HG03064 (cell line): ENCODE results near the gene ANXA8.

Source experiments
- ATAC-seq: cut with Tn5 transposase; IDR thresholded peaks from one replicate; pipeline ENCODE4 v1.9.1; 2021; ENCODE audit warnings: low read depth; ENCODE audit not compliant: unreplicated experiment

ANXA8 gene

GRCh38 chr10:47449102-47449978 lies 34.6 kb downstream of the ANXA8 start:
- ATAC-seq = no peak

- no peak for ATAC-seq
Measured at GRCh38 chr10:47447705-47448104, 36.2 kb downstream of the ANXA8 start.

- no peak for ATAC-seq
Measured at GRCh38 chr10:47447209-47447608, 36.7 kb downstream of the ANXA8 start.

GRCh38 chr10:47445720-47446119 lies 38.2 kb downstream of the ANXA8 start:
- no peak for ATAC-seq

GRCh38 chr10:47444047-47444446 lies 39.9 kb downstream of the ANXA8 start:
- ATAC-seq = no peak

- ATAC-seq = no peak
Measured at GRCh38 chr10:47443145-47443544, 40.8 kb downstream of the ANXA8 start.

GRCh38 chr10:47442351-47442750 lies 41.6 kb downstream of the ANXA8 start:
- no peak for ATAC-seq

- no peak for ATAC-seq
Measured at GRCh38 chr10:47441938-47442337, 42.0 kb downstream of the ANXA8 start.

- ATAC-seq = no peak
Measured at GRCh38 chr10:47440207-47440606, 43.7 kb downstream of the ANXA8 start.

GRCh38 chr10:47438857-47439474 lies 44.9 kb downstream of the ANXA8 start:
- no peak for ATAC-seq

- ATAC-seq = no peak
Measured at GRCh38 chr10:47435081-47435480, 48.8 kb downstream of the ANXA8 start.

- ATAC-seq = no peak
Measured at GRCh38 chr10:47425813-47426419, 58.0 kb downstream of the ANXA8 start.

- no peak for ATAC-seq
Measured at GRCh38 chr10:47424231-47424630, 59.7 kb downstream of the ANXA8 start.

- no peak for ATAC-seq
Measured at GRCh38 chr10:47423476-47423875, 60.4 kb downstream of the ANXA8 start.

- no peak for ATAC-seq
Measured at GRCh38 chr10:47421057-47421952, 62.6 kb downstream of the ANXA8 start.

GRCh38 chr10:47420305-47421056 lies 63.4 kb downstream of the ANXA8 start:
- ATAC-seq = no peak

GRCh38 chr10:47419421-47419820 lies 64.5 kb downstream of the ANXA8 start:
- no peak for ATAC-seq

GRCh38 chr10:47418966-47419365 lies 64.9 kb downstream of the ANXA8 start:
- no peak for ATAC-seq

GRCh38 chr10:47418321-47418720 lies 65.6 kb downstream of the ANXA8 start:
- ATAC-seq = no peak
